ENCODE measurements around the gene YWHAQ. TPM values are rescaled to one million over a fixed set of nuclear protein-coding genes. Genes with fewer than 3 reads are reported as not detected.

The YWHAQ gene
- total and polyA plus RNA-seq, 2 of the 4 experiments (the other 2 are of a cell fraction) = 196 to 255 TPM

GRCh38 chr2:9570182-9571060, 60.4 kb downstream of the YWHAQ start:
- H2BK20ac ChIP-seq (ENCODE audit: low read depth, low read length) = no peak overlapping the region
- peaks cover 7% of the 10 kb centered on the region for H3K9me1 ChIP-seq (ENCODE audit: insufficient read depth, low read length)
- H3K79me1 ChIP-seq (ENCODE audit: low read depth in 1 of 2, low read length in 2 of 2) = no peaks in the 10 kb centered on the region; a peak in 1 of 4 replicates
- no CpG with 5 or more reads among the region's 4 CpGs for WGBS, 2 experiments (ENCODE audit: extremely low coverage in 2 of 2, insufficient read length in 1 of 2)
- H4K20me1 ChIP-seq (ENCODE audit: insufficient read depth, low read length) = peaks cover 3% of the 10 kb centered on the region; the same call in 1 of the 2 replicates
- BruUV-seq (replicated peaks) = no TSS peak
- no peak overlapping the region for H4K5ac ChIP-seq (ENCODE audit: low read depth, low read length)
- H3K4me1 ChIP-seq (ENCODE audit: control insufficient read depth, insufficient read depth, low read length) = peaks cover 7% of the 10 kb centered on the region
- no peak overlapping the region for H3K27ac ChIP-seq (ENCODE audit: insufficient read depth, low read length)
- in situ Hi-C loops (cut with MboI; ENCODE audit: low sequenced_read_pairs) = no loop called here
- ChIA-PET CTCF (interaction anchor here (0.7 kb wide), 1 partner anchor 204 kb away, joined by 3 read pairs; no protein-coding TSS in a partner anchor), POLR2A (ENCODE audit: unreplicated experiment) (interaction anchor here (0.6 kb wide), 1 partner anchor 12 kb away, joined by 4 read pairs; no protein-coding TSS in a partner anchor)
- H2BK120ac ChIP-seq (ENCODE audit: low read depth, low read length) = no peak overlapping the region
- H2AK5ac ChIP-seq (ENCODE audit: low read depth, low read length) = no peak overlapping the region
- H3K36me3 ChIP-seq (ENCODE audit: control insufficient read depth, insufficient read depth, low read length) = no peaks in the 10 kb centered on the region
- no peak overlapping the region for H2BK15ac ChIP-seq (ENCODE audit: low read depth, low read length)
- no peak overlapping the region for H4K8ac ChIP-seq (ENCODE audit: low read depth in 2 of 2, low read length in 2 of 2)
- dilution Hi-C loops (cut with HindIII; ENCODE audit: low sequenced_read_pairs, unreplicated experiment) = no loop called here
- no peak overlapping the region for H3K4me3 ChIP-seq (ENCODE audit: insufficient read depth, low read depth, low read length)
- no peak overlapping the region for H2AFZ ChIP-seq (replicated peaks; ENCODE audit: low read length, poor library complexity)
- H2BK5ac ChIP-seq (ENCODE audit: low read depth, low read length, poor library complexity, severe bottlenecking) = no peak overlapping the region
- DNase-seq = no peak
- no peak overlapping the region for H3K9ac ChIP-seq (ENCODE audit: low read depth, low read length)
- no peak for ATAC-seq (ENCODE audit: low read depth)
- H3K23ac ChIP-seq (ENCODE audit: low read depth, low read length) = no peak overlapping the region
- TF ChIP-seq RAD21 (IDR thresholded peaks at IDR 0.05; ENCODE audit: low read length) = 0 out of 2 replicates have a peak, but pooled peaks have one; percentile 3
- TF ChIP-seq NFE2L2 (IDR thresholded peaks at IDR 0.05; ENCODE audit: low read depth, low read length) = no peak
- 0 out of 2 replicates have a peak, but pooled peaks have one; percentile 5 for TF ChIP-seq CTCF (conservative IDR thresholded peaks at IDR 0.05; ENCODE audit: low read depth, low read length)
- no peak overlapping the region for H3K56ac ChIP-seq (ENCODE audit: extremely low read depth, insufficient read depth, low read length)
- no peak overlapping the region for H4K91ac ChIP-seq (ENCODE audit: insufficient read depth, low read depth, low read length)
- no peak overlapping the region for H3K14ac ChIP-seq (replicated peaks; ENCODE audit: low read depth, low read length)
- H3K4ac ChIP-seq (ENCODE audit: low read depth, low read length) = no peak overlapping the region
- no peaks in the 10 kb centered on the region for H3K9me3 ChIP-seq (ENCODE audit: control insufficient read depth, insufficient read depth, low read length)
- no peak overlapping the region for H3K4me2 ChIP-seq (ENCODE audit: low read depth, low read length)
- no peak overlapping the region for H2AK9ac ChIP-seq (replicated peaks; ENCODE audit: low read depth, low read length, poor library complexity)
- H3K27me3 ChIP-seq (ENCODE audit: control insufficient read depth, insufficient read depth, low read length) = no peaks in the 10 kb centered on the region
- H3K18ac ChIP-seq (ENCODE audit: low read depth, low read length) = no peak overlapping the region
- intact Hi-C loops (cut with micrococcal nuclease) = no loop called here
